HG02642 (cell line): ENCODE data around the gene TRAPPC2B.
"Not testable (repeated sequence)": the region's sequence is repeated elsewhere in the genome, so short reads cannot be mapped to it uniquely, and the experiment has no call there.

Experiments
- ATAC-seq: cut with Tn5 transposase; IDR thresholded peaks from one replicate; pipeline ENCODE4 v1.9.1; 2021; ENCODE audit warnings: mild to moderate bottlenecking; ENCODE audit not compliant: unreplicated experiment, poor library complexity

Gene TRAPPC2B

DNA sequence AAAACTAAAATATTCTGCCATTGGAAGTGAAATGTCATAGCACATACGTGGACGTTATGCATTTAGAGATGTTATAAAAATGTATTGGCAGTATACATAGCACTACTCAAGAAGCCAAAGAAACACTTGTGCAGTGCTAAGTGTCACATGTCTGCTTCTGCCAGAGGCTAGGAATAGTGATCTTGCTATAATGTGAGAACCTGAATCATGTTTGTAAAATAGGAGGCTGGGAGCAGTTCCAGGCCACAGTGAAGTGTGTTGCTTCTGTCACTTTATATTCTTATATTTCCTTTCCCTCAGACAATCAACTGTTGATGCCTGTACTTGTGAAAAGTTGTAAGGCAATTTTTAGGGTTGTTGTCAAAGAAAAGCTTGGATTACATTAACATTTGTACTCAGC is 3.4 kb downstream of the TRAPPC2B start:
- no peak for ATAC-seq

- no peak for ATAC-seq
Observed at GRCh38 chr19:57374179-57374578, 10.8 kb downstream of the TRAPPC2B start.

GRCh38 chr19:57374647-57375046 is 11.3 kb downstream of the TRAPPC2B start:
- not testable (repeated sequence) for ATAC-seq

DNA sequence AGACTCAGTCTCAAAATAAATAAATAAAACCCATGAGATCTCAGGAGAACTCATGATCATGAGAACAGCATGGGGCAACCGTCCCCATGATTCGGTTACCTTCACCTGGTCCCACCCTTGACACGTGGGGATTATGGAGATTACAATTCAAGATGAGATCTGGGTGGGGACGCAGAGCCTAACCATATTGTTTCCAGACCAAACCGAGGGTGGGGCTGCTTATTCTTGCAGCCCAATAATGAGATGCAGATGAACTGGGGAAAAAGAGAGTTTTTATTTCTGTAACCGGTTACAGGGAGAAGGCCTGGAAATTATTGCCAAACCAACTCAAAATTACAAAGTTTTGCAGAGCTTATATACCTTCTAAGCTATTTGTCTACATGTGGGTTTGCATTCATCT is 12.8 kb downstream of the TRAPPC2B start:
- ATAC-seq, result no peak

DNA sequence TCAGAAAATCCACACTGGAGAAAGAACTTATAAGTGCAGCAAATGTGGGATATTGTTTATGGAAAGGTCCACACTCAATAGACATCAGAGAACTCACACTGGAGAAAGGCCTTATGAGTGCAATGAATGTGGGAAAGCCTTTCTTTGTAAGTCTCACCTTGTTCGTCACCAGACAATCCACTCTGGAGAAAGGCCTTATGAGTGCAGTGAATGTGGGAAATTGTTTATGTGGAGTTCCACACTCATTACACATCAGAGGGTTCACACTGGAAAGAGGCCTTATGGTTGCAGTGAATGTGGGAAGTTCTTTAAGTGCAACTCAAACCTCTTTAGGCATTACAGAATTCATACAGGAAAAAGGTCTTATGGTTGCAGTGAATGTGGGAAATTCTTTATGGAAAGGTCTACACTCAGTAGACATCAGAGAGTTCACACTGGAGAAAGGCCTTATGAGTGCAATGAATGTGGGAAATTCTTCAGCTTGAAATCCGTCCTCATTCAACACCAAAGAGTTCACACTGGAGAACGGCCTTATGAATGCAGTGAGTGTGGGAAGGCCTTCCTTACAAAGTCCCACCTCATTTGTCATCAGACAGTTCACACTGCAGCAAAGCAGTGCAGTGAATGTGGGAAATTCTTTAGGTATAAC is 14.3 kb downstream of the TRAPPC2B start:
- ATAC-seq, result no peak

- no peak for ATAC-seq
Observed at GRCh38 chr19:57380923-57381322, 17.6 kb downstream of the TRAPPC2B start.

- ATAC-seq, result no peak
Observed at GRCh38 chr19:57382806-57383488, 19.6 kb downstream of the TRAPPC2B start.

- ATAC-seq, result no peak
Observed at GRCh38 chr19:57389194-57389729, 25.9 kb downstream of the TRAPPC2B start.

DNA sequence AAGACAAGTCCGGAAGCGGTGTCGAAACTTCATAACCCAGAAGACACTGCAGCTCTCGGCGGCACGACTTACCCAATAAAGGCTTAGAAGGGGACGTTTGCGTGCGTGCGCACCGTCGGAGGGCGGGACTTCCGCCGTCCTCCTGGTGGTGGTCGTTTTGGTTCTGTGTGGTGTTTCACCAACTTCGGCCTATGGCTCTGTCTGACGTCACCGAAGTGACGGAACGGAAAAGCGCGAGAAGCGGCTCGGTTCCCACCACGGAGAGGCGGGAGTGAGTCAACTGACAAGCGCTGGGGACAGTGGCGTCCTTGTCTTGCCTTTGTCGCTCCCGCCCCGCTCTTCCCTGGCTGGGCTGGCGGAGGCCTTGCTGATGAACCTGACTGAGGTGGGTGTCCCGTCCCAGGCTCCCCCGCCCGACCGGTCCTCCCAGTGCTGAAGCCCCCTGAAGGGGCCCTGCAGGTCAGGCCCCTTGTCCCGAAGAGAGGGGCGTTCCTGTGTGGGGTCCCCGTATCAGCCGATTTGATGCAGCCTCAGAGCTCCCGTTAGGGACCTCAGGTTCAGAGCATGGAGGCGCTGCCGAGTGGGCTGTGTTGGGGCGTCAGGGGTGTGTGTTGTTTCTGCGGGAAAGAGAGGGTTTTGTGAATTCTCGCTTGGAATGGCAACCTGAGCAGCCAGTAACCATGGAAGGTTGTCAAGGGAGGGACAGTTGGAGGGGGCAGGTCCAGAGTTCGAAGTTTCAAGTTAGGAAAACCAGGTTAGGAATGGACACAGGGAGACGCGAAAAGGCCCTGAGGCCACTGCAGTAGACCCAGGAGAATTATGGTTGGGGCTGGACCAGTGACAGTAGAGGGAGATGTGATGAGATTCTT is 26.6 kb downstream of the TRAPPC2B start, which contains the start of gene ZNF548:
Gene ZNF548 (plus strand): TSS at position 125 of the 869 bp plus-strand sequence. CDS start 246 bp downstream, at position 371.
- peak; percentile 98 for ATAC-seq

GRCh38 chr19:57395710-57396109 is 32.4 kb downstream of the TRAPPC2B start:
- ATAC-seq, result no peak

- no peak for ATAC-seq
Observed at GRCh38 chr19:57398868-57399267, 35.5 kb downstream of the TRAPPC2B start.

GRCh38 chr19:57403737-57404563 is 40.6 kb downstream of the TRAPPC2B start:
- ATAC-seq, result no peak

GRCh38 chr19:57406516-57407123 is 43.3 kb downstream of the TRAPPC2B start:
- ATAC-seq, result no peak

DNA sequence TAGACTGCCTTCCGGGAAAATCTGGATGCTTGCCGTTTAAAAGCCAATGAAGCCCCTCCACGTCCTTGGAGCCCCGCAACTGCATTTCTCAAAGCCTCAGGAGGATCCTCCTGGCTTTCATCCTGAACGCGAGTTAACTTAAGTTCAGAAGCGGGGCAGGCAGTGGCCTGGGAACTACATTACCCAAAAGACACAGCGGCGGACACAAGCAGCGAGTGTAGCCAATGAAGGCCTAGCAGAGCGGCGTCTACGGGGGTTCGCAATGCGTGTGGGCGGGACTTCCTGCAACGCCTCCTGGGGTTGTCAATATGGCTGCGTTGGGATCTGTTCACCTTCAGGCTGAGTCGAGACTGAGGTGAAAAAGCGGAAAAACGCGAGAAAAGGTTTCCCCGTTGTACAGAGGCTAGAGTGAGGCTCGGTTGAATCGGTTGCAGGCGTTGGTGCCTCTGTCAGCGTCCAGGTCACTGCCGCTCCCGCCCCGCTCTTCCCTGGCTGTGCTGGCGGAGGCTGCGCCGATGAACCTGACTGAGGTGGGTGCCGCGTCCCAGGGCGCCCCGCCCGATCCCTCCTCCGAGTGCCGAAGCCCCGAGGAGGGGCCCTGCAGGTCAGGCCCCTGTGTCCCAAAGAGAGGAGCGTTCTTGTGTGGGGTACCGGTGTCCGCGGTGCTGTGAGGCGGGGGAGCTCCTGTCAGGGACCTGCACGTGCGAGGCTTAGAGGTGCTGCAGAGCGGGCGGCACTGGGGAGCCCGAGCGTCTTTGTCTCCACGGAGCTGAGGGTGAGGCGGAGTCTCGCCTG is 47.7 kb downstream of the TRAPPC2B start, which contains the start of gene ZNF17:
Gene ZNF17 (plus strand): TSS at position 285 of the 795 bp plus-strand sequence. CDS start 2,455 bp downstream, outside the sequence.
- ATAC-seq, result peak; percentile 99
